Activated T-cell treated with anti-CD3 and anti-CD28 coated beads, Interleukin-2, amount 50 U/mL, for 1 hour (primary cell): ENCODE data around the gene PUM2.

Experiments used
- DNase-seq: peaks from one replicate; pipeline ENCODE4 v3.0.0-alpha.2; 2020

Gene PUM2

DNA sequence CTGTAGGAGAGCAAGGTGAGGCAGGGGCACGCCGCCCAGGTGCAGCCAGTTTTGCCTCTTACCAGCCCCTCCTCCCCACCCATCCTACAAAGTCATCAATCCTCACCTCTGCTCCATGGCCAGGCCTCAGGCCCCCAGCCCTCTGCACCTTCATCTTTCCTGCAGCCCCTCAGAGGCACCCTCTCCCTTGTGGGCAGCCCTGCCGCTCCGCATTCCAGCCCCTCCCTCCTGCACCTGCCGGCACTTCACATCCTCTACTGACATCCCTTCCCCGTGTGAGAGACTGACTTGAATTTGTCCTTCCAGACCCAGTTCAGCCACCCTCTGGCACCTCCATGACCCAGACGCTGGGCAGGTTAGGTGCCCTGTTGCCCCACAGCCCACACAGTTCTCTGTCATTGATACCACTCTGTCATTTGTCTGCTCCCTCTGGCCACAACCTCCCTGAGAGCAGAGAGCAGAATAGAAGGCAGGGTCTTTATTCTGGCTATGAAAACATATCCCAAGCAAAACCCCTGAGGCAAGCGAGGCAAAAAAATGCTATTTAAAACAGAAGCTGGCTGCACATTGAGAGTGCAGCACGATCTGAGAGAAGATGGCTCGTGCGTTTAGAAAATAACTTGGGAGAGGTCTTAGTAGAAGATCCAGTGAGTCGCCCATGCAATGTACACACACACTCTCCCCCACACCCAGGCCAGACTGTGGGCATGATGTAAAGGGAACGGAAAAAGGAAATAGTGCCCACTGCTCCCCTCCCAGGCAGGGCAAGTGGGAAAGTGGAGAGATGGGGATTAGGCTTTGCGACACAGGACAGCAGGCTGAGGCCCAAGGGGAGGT lies 151.6 kb downstream of the PUM2 start:
- DNase-seq, result no peak
